Retinal pigment epithelial cell (primary cell): ENCODE results near the gene SEMA5A.

Experiments
- DNase-seq: peaks from one replicate; pipeline ENCODE4 v3.0.0-alpha.2; 2010; ENCODE audit warnings: low read depth
- H3K4me3 ChIP-seq: 2 replicates; pipeline ENCODE4 v1.5.1; 2011; ENCODE audit warnings: mild to moderate bottlenecking, low read length, control low read depth, moderate library complexity
- TF ChIP-seq, protein P1 (sequence below): conservative IDR thresholded peaks from 2 replicates; pipeline ENCODE4 v1.5.1; 2011; ENCODE audit warnings: low read depth, low read length, control low read depth, inconsistent platforms

Gene SEMA5A

GRCh38 chr5:9558319-9558965, 12.6 kb upstream of the SEMA5A start:
- no peak for DNase-seq
- TF ChIP-seq, protein P1, sequence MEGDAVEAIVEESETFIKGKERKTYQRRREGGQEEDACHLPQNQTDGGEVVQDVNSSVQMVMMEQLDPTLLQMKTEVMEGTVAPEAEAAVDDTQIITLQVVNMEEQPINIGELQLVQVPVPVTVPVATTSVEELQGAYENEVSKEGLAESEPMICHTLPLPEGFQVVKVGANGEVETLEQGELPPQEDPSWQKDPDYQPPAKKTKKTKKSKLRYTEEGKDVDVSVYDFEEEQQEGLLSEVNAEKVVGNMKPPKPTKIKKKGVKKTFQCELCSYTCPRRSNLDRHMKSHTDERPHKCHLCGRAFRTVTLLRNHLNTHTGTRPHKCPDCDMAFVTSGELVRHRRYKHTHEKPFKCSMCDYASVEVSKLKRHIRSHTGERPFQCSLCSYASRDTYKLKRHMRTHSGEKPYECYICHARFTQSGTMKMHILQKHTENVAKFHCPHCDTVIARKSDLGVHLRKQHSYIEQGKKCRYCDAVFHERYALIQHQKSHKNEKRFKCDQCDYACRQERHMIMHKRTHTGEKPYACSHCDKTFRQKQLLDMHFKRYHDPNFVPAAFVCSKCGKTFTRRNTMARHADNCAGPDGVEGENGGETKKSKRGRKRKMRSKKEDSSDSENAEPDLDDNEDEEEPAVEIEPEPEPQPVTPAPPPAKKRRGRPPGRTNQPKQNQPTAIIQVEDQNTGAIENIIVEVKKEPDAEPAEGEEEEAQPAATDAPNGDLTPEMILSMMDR: no peak
- no peak overlapping the region for H3K4me3 ChIP-seq

- DNase-seq: no peak
- no peak overlapping the region for H3K4me3 ChIP-seq
- TF ChIP-seq, protein P1: no peak
Measured at GRCh38 chr5:9557696-9558095, 11.8 kb upstream of the SEMA5A start.

DNA sequence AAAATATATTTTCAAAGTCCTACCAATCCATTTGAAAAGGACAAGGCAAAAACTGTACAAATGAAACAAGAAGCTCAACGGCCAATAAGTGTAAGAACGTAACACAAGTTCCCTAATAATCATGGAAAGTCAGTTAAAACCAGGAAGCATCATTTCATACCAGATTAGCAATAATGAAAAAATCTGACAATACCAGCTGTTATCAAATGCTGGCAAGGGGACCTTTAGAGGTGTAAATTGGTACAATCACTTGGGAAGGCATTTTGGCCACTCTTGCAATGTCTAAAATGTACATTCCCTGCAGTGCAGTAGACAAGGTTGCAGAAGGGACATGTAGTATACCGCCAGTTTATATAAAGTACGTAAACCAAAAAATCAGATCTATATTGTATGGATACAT, 10.1 kb upstream of the SEMA5A start:
- no peak for DNase-seq
- H3K4me3 ChIP-seq: no peak overlapping the region
- TF ChIP-seq, protein P1: no peak

DNA sequence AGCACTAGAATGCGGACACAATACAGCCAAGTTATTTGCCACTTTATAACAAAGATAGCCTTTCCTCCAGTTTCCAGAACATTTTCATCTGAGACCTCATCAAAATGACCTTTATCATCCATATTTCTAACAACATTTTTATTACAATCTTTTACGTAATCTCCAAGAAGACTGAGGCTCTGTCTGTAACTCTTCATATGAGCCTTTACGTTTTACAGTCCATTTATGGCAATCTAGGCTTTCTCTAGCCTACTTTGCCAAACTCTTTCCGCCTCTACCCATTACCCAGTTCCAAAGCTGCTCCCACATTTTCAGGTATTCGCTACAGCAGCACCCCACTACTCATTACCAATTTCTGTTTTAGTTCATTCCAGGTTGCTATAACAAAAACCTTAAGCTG, 8.2 kb upstream of the SEMA5A start:
- no peak for DNase-seq
- TF ChIP-seq, protein P1: no peak
- H3K4me3 ChIP-seq: no peak overlapping the region

- no peak overlapping the region for H3K4me3 ChIP-seq
- TF ChIP-seq, protein P1: no peak
- no peak for DNase-seq
Measured at GRCh38 chr5:9553561-9553960, 7.7 kb upstream of the SEMA5A start.

GRCh38 chr5:9551567-9552537, 6.0 kb upstream of the SEMA5A start:
- H3K4me3 ChIP-seq: no peak overlapping the region
- no peak for DNase-seq
- TF ChIP-seq, protein P1: no peak
